ENCODE measurements around the gene ARID1A. TPM values are rescaled to one million over a fixed set of nuclear protein-coding genes. Genes with fewer than 3 reads are reported as not detected.

ARID1A gene
- total RNA-seq, 4 donors from 2014 or later, result 43.4 to 72.0 (median 53.1) TPM

- intact Hi-C loops (cut with DNase I; ENCODE audit: low total_unique reads), result no loop called here
- Histone ChIP-seq H3K27ac (peak overlapping the region; percentile 72 to 80 (median 76)), H3K27me3 (no peaks in the 10 kb centered on the region), H3K4me3 (peak overlapping the region in 1 of 4 donors; percentile 21), H3K36me3 (no peaks in the 10 kb centered on the region), H3K4me1 (peaks cover 55 to 71% (median 66%) of the 10 kb centered on the region in 4 donors), H3K9me3 (no peaks in the 10 kb centered on the region)
- DNase-seq, result no peak
- TF ChIP-seq POLR2AphosphoS5 (IDR thresholded peaks at IDR 0.05) (no peak), POLR2A (IDR thresholded peaks at IDR 0.05) (no peak), CTCF (IDR thresholded peaks at IDR 0.05) (no peak), EP300 (IDR thresholded peaks at IDR 0.05; ENCODE audit: low read depth) (no peak)
- in situ Hi-C loops (cut with MboI; ENCODE audit: low pct_ligation_motif_present in 1 of 4, low pct_unique_long_range_greater_than_20kb in 1 of 4, low sequenced_read_pairs in 3 of 4), result no loop called here
- 20 to 23% methylated on average over 1 of the region's 1 CpG for WGBS, 2 donors (ENCODE audit: low coverage in 1 of 2)
These were observed 10.0 kb downstream of the ARID1A start for GRCh38 chr1:26705788-26706311.

- no peaks in the 10 kb centered on the region for H3K36me3 ChIP-seq
- intact Hi-C loops (cut with DNase I; ENCODE audit: low total_unique reads), result no loop called here
- WGBS, 2 donors (ENCODE audit: low coverage in 1 of 2), result 2 to 5% methylated on average over 5 of the region's 5 CpGs
- H3K4me1 ChIP-seq, result peaks cover 50 to 66% (median 62%) of the 10 kb centered on the region in 4 donors
- no peaks in the 10 kb centered on the region for H3K27me3 ChIP-seq
- peak overlapping the region; percentile 72 to 80 (median 76) for H3K27ac ChIP-seq
- DNase-seq, result peak; percentile 33
- no peaks in the 10 kb centered on the region for H3K9me3 ChIP-seq
- TF ChIP-seq EP300 (IDR thresholded peaks at IDR 0.05; ENCODE audit: low read depth) (no peak), POLR2AphosphoS5 (IDR thresholded peaks at IDR 0.05) (peak in 1 of 3 donors; percentile 38), POLR2A (IDR thresholded peaks at IDR 0.05) (no peak), CTCF (IDR thresholded peaks at IDR 0.05) (no peak)
- H3K4me3 ChIP-seq, result peak overlapping the region in 1 of 4 donors; percentile 21
- in situ Hi-C loops (cut with MboI; ENCODE audit: low pct_ligation_motif_present in 1 of 4, low pct_unique_long_range_greater_than_20kb in 1 of 4, low sequenced_read_pairs in 3 of 4), result no loop called here
These were observed 10.5 kb downstream of the ARID1A start for GRCh38 chr1:26706315-26706714.

GRCh38 chr1:26710811-26711210, 15.0 kb downstream of the ARID1A start:
- WGBS, 2 donors (ENCODE audit: low coverage in 1 of 2), result 91 to 95% methylated on average over 5 of the region's 5 CpGs
- DNase-seq, result no peak
- no peak overlapping the region for H3K4me3 ChIP-seq
- intact Hi-C loops (cut with DNase I; ENCODE audit: low total_unique reads), result no loop called here
- no peak for TF ChIP-seq POLR2A (IDR thresholded peaks at IDR 0.05)
- no peak for TF ChIP-seq CTCF (IDR thresholded peaks at IDR 0.05)
- TF ChIP-seq POLR2AphosphoS5 (IDR thresholded peaks at IDR 0.05), result no peak
- no peak for TF ChIP-seq EP300 (IDR thresholded peaks at IDR 0.05; ENCODE audit: low read depth)
- H3K36me3 ChIP-seq, result no peaks in the 10 kb centered on the region
- H3K4me1 ChIP-seq, result peaks cover 38 to 62% (median 44%) of the 10 kb centered on the region in 4 donors
- H3K9me3 ChIP-seq, result no peaks in the 10 kb centered on the region
- in situ Hi-C loops (cut with MboI; ENCODE audit: low pct_ligation_motif_present in 1 of 4, low pct_unique_long_range_greater_than_20kb in 1 of 4, low sequenced_read_pairs in 3 of 4), result no loop called here
- no peak overlapping the region for H3K27ac ChIP-seq
- no peaks in the 10 kb centered on the region for H3K27me3 ChIP-seq

- intact Hi-C loops (cut with DNase I; ENCODE audit: low total_unique reads), result no loop called here
- 95 to 100% methylated on average over 1 to 5 of the region's 5 CpGs for WGBS, 2 donors (ENCODE audit: low coverage in 1 of 2)
- no peak overlapping the region for H3K4me3 ChIP-seq
- no peak for DNase-seq
- H3K27ac ChIP-seq, result no peak overlapping the region
- H3K9me3 ChIP-seq, result no peaks in the 10 kb centered on the region
- no peaks in the 10 kb centered on the region for H3K36me3 ChIP-seq
- TF ChIP-seq POLR2AphosphoS5 (IDR thresholded peaks at IDR 0.05) (no peak), POLR2A (IDR thresholded peaks at IDR 0.05) (no peak), CTCF (IDR thresholded peaks at IDR 0.05) (no peak), EP300 (IDR thresholded peaks at IDR 0.05; ENCODE audit: low read depth) (no peak)
- in situ Hi-C loops (cut with MboI; ENCODE audit: low pct_ligation_motif_present in 1 of 4, low pct_unique_long_range_greater_than_20kb in 1 of 4, low sequenced_read_pairs in 3 of 4), result no loop called here
- H3K4me1 ChIP-seq, result peaks cover 28 to 62% (median 44%) of the 10 kb centered on the region in 4 donors
- H3K27me3 ChIP-seq, result no peaks in the 10 kb centered on the region
These were observed 16.0 kb downstream of the ARID1A start for GRCh38 chr1:26711777-26712176.
